Immature natural killer cell (primary cell): ENCODE data around the gene PEAR1. TPM values are rescaled to one million over a fixed set of nuclear protein-coding genes. Genes with fewer than 3 reads are reported as not detected.

Source experiments
- DNase-seq, 3 donors: peaks; one replicate each; pipeline ENCODE4 v3.0.0; 2022; ENCODE audit warnings: mixed read lengths in 1 of 3
- H3K27ac Mint-ChIP-seq, 6 donors: one replicate each; pipeline ENCODE4 v1.8.0; 2020; ENCODE audit warnings: mixed read lengths in 6 of 6, mild to moderate bottlenecking in 5 of 6, inconsistent platforms in 4 of 6, moderate library complexity in 3 of 6
- H3K27me3 Mint-ChIP-seq, 3 donors: one replicate each; pipeline ENCODE4 v1.8.0; 2020 to 2021; ENCODE audit warnings: low read depth in 3 of 3, mild to moderate bottlenecking in 3 of 3, mixed read lengths in 3 of 3, moderate library complexity in 3 of 3, inconsistent platforms in 1 of 3
- H3K36me3 Mint-ChIP-seq, 3 donors: one replicate each; pipeline ENCODE4 v1.8.0; 2020; ENCODE audit warnings: mixed read lengths in 3 of 3, inconsistent platforms in 2 of 3, mild to moderate bottlenecking in 2 of 3
- H3K4me1 Mint-ChIP-seq, 2 donors: one replicate each; pipeline ENCODE4 v1.8.0; 2020; ENCODE audit warnings: inconsistent platforms in 2 of 2, mild to moderate bottlenecking in 2 of 2, mixed read lengths in 2 of 2, moderate library complexity in 1 of 2
- H3K4me3 Mint-ChIP-seq, 5 donors: one replicate each; pipeline ENCODE4 v1.8.0; 2020; ENCODE audit warnings: mild to moderate bottlenecking in 5 of 5, mixed read lengths in 5 of 5, inconsistent platforms in 3 of 5, moderate library complexity in 3 of 5
- H3K9me3 Mint-ChIP-seq, 6 donors: one replicate each; pipeline ENCODE4 v1.8.0; 2020; ENCODE audit warnings: mild to moderate bottlenecking in 6 of 6, mixed read lengths in 6 of 6, inconsistent platforms in 4 of 6, moderate library complexity in 3 of 6
- polyA plus RNA-seq, 3 donors: library from polyadenylated mRNA; unstranded; fragments of 300-500 nt; fragmentation: Illumina TruSeq; gene quantifications; one replicate each; pipeline ENCODE4 v1.2.3, GENCODE V29; 2021

Gene PEAR1
- polyA plus RNA-seq, 3 donors from 2014 or later, result 0.28 TPM; not detected in 2

DNA sequence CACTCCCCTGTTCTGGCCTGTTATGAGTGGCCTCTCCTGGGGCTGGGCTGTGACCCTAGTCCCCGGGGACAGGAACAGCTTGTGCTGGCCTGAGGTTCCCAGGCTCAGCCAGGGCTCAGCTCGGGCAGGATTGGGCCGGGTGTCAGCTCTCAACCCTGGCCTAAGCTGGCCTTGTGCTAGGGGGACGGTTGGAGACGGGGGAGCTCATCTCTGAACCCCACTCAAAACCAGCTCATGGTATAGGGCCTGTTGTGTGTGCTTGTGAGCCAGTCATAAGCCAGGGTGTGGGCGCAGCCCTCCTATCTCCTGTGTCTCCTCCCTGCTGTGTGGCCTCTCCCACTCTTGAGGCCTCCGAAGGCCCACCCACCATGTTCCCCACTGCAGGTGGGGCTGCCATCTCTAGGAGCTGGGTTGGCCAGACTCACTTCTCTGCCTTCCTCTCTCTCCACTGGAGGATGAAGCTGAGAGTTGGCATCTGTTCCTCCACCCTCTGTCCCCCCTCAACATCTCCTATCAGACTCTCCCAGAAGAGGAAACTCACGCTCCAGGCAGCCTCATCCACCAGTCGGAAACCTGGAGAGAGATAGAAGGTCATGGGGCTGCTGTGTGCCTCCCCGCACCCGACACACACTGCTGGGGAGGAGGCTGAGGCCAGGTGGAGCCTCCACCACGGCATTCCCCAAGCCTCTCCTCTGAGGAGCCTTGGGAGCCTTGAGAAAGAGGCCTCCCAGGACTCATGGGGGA lies 1.4 kb downstream of the PEAR1 start:
- H3K27me3 Mint-ChIP-seq, result peaks cover 11 to 39% (median 16%) of the 10 kb centered on the region in 3 donors
- no peak overlapping the region for H3K27ac Mint-ChIP-seq
- peaks cover 10 to 11% of the 10 kb centered on the region in 2 donors for H3K4me1 Mint-ChIP-seq
- DNase-seq, result no peak
- H3K9me3 Mint-ChIP-seq, result no peaks in the 10 kb centered on the region
- H3K36me3 Mint-ChIP-seq, result no peaks in the 10 kb centered on the region
- H3K4me3 Mint-ChIP-seq, result peak overlapping the region in 1 of 5 donors; percentile 6

DNA sequence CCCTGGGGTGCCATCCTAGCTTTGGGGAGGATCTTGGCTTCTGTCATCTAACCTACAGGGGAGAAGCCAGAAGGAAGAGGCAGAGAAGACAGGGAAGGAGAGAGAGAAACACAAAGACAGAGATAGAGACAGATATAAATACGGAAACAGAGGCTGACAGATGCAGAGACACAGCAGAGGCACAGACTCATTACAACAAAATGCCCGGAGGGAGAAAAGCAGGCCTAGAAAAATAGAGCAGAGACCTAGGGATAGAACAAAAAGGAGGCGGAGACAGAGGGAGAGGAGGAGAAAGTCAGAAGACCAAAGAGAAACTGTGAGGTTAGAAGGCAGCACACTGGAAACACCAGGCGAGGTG lies 1.9 kb downstream of the PEAR1 start:
- Mint-ChIP-seq H3K27ac (peak overlapping the region in 1 of 6 donors; percentile 1), H3K4me3 (peak overlapping the region in 1 of 5 donors; percentile 6), H3K36me3 (no peaks in the 10 kb centered on the region), H3K4me1 (peaks cover 10 to 11% of the 10 kb centered on the region in 2 donors), H3K27me3 (peaks cover 7 to 34% (median 16%) of the 10 kb centered on the region in 3 donors), H3K9me3 (no peaks in the 10 kb centered on the region)
- DNase-seq, result no peak

DNA sequence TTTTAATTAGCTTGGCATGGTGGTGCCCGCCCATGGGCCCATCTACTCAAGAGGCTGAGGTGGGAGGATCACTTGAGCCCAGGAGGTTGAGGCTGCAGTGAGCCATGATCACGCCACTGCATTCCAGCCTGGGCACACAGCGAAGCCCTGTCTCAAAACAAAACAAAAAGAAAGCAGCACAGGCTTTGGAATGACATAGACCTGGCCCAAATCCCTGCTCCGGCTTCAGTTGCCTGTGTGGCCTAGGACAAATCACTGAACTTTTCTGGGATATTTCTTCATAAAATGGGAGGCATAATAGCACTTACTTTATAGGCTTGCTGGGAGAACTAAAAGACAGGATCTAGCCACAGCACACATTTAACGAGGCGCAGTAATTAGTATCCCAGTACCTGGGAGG lies 2.4 kb downstream of the PEAR1 start:
- Mint-ChIP-seq H3K4me1 (peaks cover 10 to 11% of the 10 kb centered on the region in 2 donors), H3K36me3 (no peaks in the 10 kb centered on the region), H3K27me3 (peaks cover 7 to 31% (median 16%) of the 10 kb centered on the region in 3 donors), H3K4me3 (no peak overlapping the region), H3K27ac (no peak overlapping the region), H3K9me3 (no peaks in the 10 kb centered on the region)
- no peak for DNase-seq

DNA sequence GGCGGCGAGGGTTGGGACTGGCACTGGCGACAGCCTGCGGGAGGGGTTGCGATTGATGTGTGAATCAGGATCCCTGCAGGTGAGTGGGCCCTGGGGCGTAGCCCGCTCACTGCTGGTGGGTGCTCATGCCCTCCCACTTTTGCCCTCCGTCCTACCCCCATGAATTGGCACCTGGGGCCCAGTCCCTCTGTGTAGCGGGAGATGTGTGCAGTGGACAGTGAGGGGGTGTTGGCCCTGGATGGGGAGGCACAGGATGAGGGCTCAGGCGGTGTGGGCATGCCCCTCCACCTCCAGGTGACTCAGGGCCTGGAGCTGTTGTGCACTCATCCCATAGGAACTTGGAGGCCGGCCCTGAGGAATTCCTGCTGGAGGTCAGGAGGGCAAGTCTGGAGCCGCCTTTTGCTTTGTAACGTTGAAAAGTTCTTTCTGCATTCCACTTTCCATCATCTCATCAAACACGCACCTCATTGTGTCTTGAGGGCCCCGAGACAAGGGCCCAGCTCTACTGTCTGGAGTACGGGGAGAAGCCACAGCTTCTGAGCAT lies 3.0 kb downstream of the PEAR1 start:
- peaks cover 7 to 25% (median 13%) of the 10 kb centered on the region in 3 donors for H3K27me3 Mint-ChIP-seq

DNA sequence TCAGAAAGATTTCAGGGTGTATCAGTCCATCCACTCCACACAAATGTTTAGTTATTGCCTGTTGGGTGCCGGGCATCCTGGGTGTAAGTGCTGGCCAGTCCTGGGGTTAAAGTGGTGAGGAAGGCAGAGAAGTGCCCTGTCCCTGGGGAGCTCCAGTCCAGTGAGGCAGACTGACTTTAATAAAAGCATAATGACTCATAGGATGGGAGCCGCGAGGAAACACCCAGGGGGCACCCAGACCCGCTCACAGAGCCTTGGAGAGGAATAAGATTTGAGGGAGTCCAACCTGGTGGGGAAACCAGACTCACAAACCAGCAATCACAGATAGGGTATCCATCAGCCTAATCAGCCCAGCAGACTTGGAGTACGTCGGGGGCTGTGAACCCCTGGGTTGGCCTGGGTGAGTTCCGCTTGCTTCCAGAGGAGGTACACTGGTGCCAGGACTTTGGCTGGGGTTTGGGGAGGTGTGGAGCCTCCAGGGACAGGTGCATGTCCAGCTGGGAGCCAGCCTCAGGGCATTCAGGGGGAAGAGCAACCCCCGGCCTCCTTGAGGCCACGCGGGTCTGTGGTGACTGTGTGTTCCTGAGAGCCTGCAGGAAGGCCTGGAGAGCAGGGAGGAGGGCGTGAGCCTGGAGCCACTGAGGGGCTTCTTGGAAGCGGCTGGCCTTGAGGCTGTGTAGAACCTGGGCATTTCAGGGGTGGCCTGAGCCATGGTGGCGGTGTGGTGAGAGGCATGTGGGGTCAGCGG lies 3.7 kb downstream of the PEAR1 start:
- H3K36me3 Mint-ChIP-seq, result no peaks in the 10 kb centered on the region
- no peak for DNase-seq
- no peak overlapping the region for H3K4me3 Mint-ChIP-seq
- H3K4me1 Mint-ChIP-seq, result peaks cover 2 to 6% of the 10 kb centered on the region in 2 donors
- peaks cover 3 to 23% (median 6%) of the 10 kb centered on the region in 3 donors for H3K27me3 Mint-ChIP-seq
- no peaks in the 10 kb centered on the region for H3K9me3 Mint-ChIP-seq
- H3K27ac Mint-ChIP-seq, result peak overlapping the region in 1 of 6 donors; percentile 42

More for the DNA sequence above, 3.0 kb downstream of the PEAR1 start:
- H3K4me1 Mint-ChIP-seq, result peaks cover 9 to 11% of the 10 kb centered on the region in 2 donors
- H3K9me3 Mint-ChIP-seq, result no peaks in the 10 kb centered on the region
- no peak for DNase-seq
- H3K36me3 Mint-ChIP-seq, result no peaks in the 10 kb centered on the region
- H3K4me3 Mint-ChIP-seq, result no peak overlapping the region
- no peak overlapping the region for H3K27ac Mint-ChIP-seq

DNA sequence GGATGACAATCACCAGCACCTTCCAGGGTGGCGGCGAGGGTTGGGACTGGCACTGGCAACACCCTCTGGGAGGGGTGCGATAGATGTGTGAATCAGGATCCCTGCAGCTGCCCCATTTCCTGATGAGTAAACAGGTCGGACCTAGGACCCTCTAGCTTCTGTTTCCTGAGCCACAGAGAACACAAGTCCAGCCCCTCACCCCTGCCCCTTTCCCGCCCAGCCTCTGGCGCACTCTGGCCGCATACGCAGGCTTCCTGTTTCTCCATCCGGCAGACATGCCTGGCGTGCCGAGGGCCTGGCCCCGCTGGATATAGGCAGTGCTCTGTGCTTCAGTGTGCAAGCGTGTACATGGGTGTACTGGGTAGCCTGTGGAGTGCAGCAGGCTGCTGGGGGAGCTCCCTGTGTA lies 4.6 kb downstream of the PEAR1 start:
- no peak for DNase-seq
- H3K4me1 Mint-ChIP-seq, result peaks cover 0 to 2% of the 10 kb centered on the region in 2 donors
- no peak overlapping the region for H3K4me3 Mint-ChIP-seq
- H3K9me3 Mint-ChIP-seq, result no peaks in the 10 kb centered on the region
- H3K27me3 Mint-ChIP-seq, result peaks cover 0 to 20% (median 3%) of the 10 kb centered on the region in 3 donors
- no peak overlapping the region for H3K27ac Mint-ChIP-seq
- no peaks in the 10 kb centered on the region for H3K36me3 Mint-ChIP-seq

DNA sequence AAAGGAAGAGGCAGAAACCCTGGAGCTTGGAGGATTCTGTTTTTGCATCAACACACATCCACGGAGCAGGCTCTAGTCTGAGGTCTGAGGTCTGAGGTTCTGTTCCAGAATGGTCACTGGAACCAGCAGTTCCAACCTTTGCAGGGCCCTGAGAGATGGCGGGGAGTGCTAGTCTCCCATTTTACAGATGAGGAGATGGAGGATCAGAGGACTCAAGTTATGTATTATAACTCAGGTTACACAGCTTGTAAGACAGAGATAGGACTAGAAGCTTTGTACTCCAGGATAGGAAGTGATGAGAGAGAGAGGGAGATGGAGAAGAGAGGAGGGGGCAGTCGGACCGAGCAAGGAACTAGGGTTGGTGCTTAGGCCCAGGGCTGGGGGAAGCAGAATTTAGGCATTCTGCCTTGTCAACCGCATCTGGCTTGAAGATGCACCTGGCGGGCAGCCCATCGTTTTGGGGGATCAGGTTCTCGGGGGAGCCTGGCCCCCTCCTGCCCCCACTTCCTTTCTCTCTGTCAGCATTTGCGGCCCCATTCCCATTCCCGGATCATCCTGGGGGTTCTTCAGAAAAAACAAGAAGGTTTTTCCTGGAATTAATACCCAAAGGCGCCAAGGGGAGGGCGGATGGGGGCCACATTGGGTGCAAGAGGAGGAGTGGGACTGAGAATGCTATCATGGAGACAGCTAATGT lies 5.6 kb downstream of the PEAR1 start:
- H3K27me3 Mint-ChIP-seq, result peaks cover 1 to 26% (median 2%) of the 10 kb centered on the region in 3 donors
- no peaks in the 10 kb centered on the region for H3K4me1 Mint-ChIP-seq

DNA sequence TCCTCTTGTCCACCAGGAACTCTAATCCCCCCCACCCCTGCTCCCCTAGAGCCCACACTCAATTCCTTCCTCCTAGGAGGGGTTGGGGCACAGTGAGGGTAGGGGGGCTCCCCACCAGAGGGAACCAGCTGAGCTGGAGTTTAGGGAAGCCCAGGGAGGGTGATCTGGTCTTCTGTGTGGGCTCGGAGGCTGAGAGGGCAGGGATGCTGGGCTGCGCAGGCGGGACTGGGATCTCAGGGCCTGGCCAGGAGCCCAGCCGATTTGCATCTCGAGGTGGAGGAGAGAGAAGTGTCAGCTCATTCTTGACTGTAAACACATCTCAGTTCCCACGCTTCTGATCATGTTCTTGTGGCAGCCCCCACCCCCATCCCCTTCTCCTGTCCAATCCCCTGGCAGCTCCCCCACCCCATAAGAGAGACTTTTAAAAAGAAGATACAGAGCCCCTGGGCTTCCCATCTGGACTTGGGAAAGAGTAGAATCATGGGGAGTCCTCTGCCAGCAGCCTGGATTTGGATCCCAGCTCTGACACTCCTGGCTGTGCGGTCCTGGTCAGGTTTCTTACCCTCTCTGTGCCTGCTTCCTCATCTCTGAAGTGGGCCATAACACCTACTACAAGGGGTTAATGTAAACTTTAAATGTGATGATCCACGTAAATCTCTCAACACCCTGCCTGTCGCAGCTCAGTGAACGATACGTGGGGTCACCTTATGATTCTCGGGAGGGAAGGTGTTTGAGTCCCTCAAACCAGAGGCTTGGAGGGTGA lies 6.6 kb downstream of the PEAR1 start:
- Mint-ChIP-seq H3K36me3 (no peaks in the 10 kb centered on the region), H3K27me3 (peaks cover 0 to 22% (median 1%) of the 10 kb centered on the region in 3 donors), H3K4me1 (no peaks in the 10 kb centered on the region), H3K27ac (no peak overlapping the region), H3K4me3 (no peak overlapping the region), H3K9me3 (no peaks in the 10 kb centered on the region)
- no peak for DNase-seq

More for the DNA sequence above, 5.6 kb downstream of the PEAR1 start:
- H3K27ac Mint-ChIP-seq, result peak overlapping the region in 1 of 6 donors; percentile 10
- H3K4me3 Mint-ChIP-seq, result no peak overlapping the region
- no peaks in the 10 kb centered on the region for H3K36me3 Mint-ChIP-seq
- no peak for DNase-seq
- no peaks in the 10 kb centered on the region for H3K9me3 Mint-ChIP-seq

DNA sequence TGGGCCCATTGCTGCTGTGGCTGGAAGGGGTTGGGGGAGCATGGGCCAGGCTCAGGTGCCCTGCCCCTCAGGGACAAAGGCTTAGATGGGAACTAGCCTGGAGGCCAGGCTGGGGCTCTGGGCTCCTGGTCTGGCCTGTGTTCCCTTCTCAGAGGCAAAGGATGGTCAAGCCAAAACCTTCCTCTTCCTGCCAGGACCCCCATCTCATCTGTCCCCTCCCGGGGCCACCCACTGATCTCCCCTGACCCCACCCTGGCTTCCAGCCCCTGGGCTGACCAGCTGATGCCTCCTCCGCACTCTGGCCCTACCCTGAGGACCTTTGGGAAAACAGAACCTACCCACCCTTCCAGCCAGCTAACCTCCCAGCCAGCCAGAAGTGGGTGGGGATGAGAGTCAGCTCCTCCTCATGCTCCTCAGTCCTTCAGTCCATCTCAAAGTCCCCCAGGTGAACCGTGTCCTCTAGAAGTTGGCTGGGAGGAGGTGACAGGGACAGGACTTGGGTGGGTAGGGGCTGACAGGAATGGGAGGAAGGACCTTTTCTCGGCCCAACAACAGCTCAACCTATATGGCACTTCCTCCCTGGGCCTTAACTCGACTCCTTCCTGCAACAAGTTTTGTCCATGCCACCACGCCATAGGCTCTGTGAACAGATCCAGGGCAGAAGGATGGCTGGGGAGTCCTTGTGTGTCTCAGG lies 7.5 kb downstream of the PEAR1 start:
- peaks cover 0 to 1% (median 0%) of the 10 kb centered on the region in 6 donors for H3K9me3 Mint-ChIP-seq
- H3K36me3 Mint-ChIP-seq, result no peaks in the 10 kb centered on the region
- H3K4me1 Mint-ChIP-seq, result no peaks in the 10 kb centered on the region
- no peak overlapping the region for H3K4me3 Mint-ChIP-seq
- H3K27me3 Mint-ChIP-seq, result peaks cover 0 to 24% (median 3%) of the 10 kb centered on the region in 3 donors
- no peak overlapping the region for H3K27ac Mint-ChIP-seq
- DNase-seq, result no peak

DNA sequence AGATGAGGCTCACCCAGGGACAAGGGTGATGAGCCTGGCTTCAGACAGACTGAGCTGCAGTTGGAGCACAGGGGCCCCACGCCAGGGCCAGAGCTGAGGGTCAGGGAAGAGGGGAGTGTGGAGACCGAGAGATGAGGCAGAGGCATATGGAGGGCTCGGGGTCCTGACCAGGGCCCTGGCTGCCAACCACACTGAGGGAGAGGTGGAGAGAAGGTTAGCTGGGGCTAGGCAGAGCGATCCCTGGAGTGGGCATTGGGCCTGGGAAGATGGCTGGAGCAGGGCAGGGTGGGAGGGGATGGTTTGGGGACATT lies 8.0 kb downstream of the PEAR1 start:
- no peaks in the 10 kb centered on the region for H3K36me3 Mint-ChIP-seq
- no peak for DNase-seq
- peaks cover 0 to 1% (median 0%) of the 10 kb centered on the region in 6 donors for H3K9me3 Mint-ChIP-seq
- H3K27ac Mint-ChIP-seq, result no peak overlapping the region
- no peak overlapping the region for H3K4me3 Mint-ChIP-seq
- no peaks in the 10 kb centered on the region for H3K4me1 Mint-ChIP-seq
- peaks cover 0 to 24% (median 3%) of the 10 kb centered on the region in 3 donors for H3K27me3 Mint-ChIP-seq

DNA sequence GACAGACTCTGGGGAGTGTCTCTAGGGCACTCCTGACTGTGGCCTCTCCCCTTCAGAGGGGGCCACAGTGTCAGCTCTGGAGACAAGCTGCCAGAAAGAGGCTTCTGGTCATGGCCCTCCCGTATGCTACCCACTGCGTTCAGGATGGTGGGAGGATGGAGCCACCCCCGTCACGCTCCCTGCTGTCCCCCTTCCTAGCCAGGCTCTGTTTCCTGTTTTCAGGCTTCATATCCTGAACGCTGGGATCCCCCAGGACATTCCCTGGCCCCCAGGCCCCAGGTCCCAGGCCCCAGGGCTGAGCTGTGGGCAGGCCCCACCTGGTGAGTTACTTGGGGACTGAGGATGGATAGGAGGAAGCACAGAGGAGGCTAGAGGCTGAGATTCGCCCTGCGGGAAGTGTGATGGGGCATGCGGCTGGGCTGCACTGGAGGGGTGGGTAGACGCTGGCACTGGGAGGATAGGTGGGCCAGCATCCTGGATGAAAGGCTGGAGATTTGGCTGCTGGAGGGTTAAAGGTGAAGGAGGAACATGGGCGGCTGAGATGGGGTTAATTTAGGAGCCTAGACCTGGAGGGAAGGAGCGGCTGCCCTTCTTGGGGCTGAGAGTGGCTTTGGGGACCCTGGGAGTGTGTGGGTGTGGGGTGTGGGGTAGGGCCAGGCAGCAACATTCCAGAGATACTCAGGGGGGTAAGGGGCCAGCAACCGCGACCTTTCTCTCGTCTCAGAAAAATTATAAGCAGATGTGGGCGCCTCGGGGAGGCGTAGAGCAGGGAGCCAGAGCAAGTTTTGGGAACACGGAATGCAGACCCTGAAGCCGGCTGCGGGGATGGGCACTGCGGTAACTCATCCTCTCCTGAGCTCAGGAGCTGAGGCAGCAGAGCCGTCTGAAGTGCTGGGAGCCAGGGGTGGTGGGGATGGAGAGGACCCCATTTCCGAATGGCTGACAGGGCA lies 8.7 kb downstream of the PEAR1 start:
- no peak overlapping the region for H3K27ac Mint-ChIP-seq
- no peaks in the 10 kb centered on the region for H3K4me1 Mint-ChIP-seq
- H3K27me3 Mint-ChIP-seq, result peaks cover 0 to 24% (median 5%) of the 10 kb centered on the region in 3 donors

More for the DNA sequence above, 8.7 kb downstream of the PEAR1 start:
- DNase-seq, result no peak
- H3K4me3 Mint-ChIP-seq, result no peak overlapping the region
- H3K9me3 Mint-ChIP-seq, result peaks cover 0 to 1% (median 0%) of the 10 kb centered on the region in 6 donors
- no peaks in the 10 kb centered on the region for H3K36me3 Mint-ChIP-seq
